Hepatic stellate cell (primary cell): ENCODE measurements around the gene GRIP1.
"Not testable (repeated sequence)": the region's sequence is repeated elsewhere in the genome, so short reads cannot be mapped to it uniquely, and the experiment has no call there.

Experiments used
- DNase-seq: peaks from one replicate; pipeline ENCODE4 v3.0.0; 2011; ENCODE audit warnings: low spot score

Gene GRIP1

GRCh38 chr12:66319266-66319954, 359.5 kb downstream of the GRIP1 start:
- DNase-seq: no peak

DNA sequence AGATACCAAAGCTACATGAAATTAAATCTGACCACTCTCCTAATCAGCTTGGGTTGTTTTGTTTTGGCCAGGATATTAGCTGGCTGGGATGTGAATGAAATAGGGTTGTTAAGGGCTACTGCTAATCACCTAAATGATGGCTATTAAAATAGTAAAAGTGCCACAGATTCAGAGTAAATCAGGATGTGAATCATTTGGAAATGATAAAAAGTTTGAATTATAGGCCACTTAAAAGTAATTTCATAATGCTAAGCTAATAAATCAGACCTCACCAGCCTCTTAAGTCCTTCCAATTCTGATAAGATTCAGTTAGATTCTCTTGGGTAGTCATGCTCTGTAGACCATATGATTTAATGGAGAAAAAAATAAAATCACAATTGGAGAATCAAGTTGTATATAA, 364.6 kb downstream of the GRIP1 start:
- no peak for DNase-seq

GRCh38 chr12:66312189-66312588, 366.7 kb downstream of the GRIP1 start:
- no peak for DNase-seq

GRCh38 chr12:66309606-66310005, 369.3 kb downstream of the GRIP1 start:
- DNase-seq: no peak

DNA sequence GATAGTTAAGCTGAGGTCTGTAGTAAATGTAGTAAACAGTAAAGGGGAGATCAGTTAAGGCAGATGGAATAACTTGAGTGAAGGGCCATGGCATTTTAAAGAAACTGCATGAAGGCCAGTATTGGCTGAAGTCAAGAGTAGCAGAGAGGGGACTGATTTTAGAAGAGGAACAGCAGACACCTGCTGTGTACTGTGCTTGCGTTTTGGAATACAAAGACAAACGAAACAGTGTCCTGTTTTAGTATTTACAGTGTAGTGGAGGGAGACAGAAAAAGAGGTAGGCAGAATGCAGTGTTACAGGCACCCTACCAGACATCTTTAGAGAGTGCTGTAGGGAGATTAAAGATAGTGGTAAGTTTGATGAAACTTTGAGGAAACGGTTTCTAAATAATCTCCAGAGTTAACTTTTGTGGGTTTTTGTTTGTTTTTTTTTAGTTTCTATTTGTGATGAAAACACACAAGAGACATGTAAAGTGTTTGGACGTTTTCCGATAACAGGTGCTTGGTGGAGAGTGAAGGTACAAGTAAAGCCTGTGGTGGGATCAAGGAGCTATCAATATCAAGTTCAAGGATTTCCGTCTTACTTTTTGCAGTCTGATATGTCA, 374.5 kb downstream of the GRIP1 start:
- no peak for DNase-seq

- DNase-seq: not testable (repeated sequence)
Measured at GRCh38 chr12:66303316-66303804, 375.5 kb downstream of the GRIP1 start.

DNA sequence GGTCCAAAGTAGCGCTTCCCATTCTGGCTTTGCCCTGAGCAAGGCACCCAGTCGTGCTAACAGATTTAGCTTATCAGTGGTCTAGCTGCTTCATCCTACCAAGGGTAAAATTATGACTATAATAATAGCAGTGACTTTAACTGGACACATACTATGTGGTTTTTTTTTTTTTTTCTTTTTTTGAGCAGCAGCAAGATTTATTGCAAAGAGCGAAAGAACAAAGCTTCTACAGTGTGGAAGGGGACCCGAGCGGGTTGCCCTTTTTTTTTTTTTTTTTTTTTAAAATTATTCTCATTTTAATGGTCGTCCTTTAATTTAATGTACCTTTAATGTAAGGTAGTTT, 376.1 kb downstream of the GRIP1 start:
- DNase-seq: no peak

GRCh38 chr12:66301944-66302826, 376.7 kb downstream of the GRIP1 start, which contains the start of gene HELB:
Gene HELB (plus strand): TSS chr12:66302493. CDS start chr12:66302604, 111 bp downstream.
- peak; percentile 85 for DNase-seq

DNA sequence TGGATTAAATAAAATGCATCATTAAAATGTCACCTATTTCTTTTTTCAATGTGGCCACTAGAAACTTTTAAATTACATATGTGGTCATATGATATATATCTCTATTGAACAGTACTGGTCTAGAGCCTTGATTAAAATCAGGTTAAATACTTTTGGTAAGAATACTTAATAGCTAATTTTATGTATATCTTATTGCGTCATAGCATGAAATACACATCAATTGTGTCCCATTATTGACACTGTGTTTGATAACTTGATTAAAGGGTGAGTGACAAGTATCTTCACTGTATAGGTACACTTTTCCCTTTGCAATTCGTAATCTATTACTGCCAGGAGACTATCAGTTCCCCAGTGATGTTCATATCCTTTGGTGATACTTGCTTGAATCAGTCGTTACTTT, 381.0 kb downstream of the GRIP1 start:
- DNase-seq: no peak
